Ishikawa (cell line): Measurements from ENCODE around the gene TMEM141.

Experiments used
- REST ChIP-seq: IDR thresholded peaks from 2 replicates; pipeline ENCODE4 v1.6.1; 2012; ENCODE audit warnings: low read depth, mild to moderate bottlenecking
- ZBTB7A ChIP-seq: IDR thresholded peaks from 2 replicates; pipeline ENCODE4 v1.6.1; 2012; ENCODE audit warnings: low read depth

- TF ChIP-seq ZBTB7A (no peak; the same call in 1 of the 2 replicates), REST (no peak)
Observed at GRCh38 chr9:136799854-136800657, 8.9 kb downstream of the TMEM141 start.
